GM12878 (cell line): ENCODE data around the gene CFAP61. TPM values are rescaled to one million over a fixed set of nuclear protein-coding genes. Genes with fewer than 3 reads are reported as not detected.

ENCODE experiments used
- ATAC-seq: fragments of 200-7000 bp; cut with Tn5 transposase; 3 replicates; pipeline ENCODE4 v1.9.1; 2020; ENCODE audit warnings: mild to moderate bottlenecking, moderate library complexity
- BruUV-seq: library from RNA; stranded (reverse); fragments of 400-500 nt; replicated peaks from 2 replicates; lab custom pipeline; 2021; lab: Mats Ljungman, UMichigan
- CTCF ChIA-PET: fragments of 300-600 bp; sonication (Branson Sonifier 250); formaldehyde crosslinking; extraction: SDS; loops from one replicate; lab custom pipeline; 2021; ENCODE audit warnings: inconsistent platforms; lab: Yijun Ruan, JAX
- POLR2A ChIA-PET: fragments of 350-600 bp; formaldehyde crosslinking; extraction: SDS; loops from one replicate; lab custom pipeline; 2021; ENCODE audit warnings: inconsistent platforms; lab: Charles Lee
- RAD21 ChIA-PET: fragments of 300-600 bp; sonication (Branson Sonifier 250); formaldehyde crosslinking; loops from one replicate; lab custom pipeline; 2023; ENCODE audit warnings: antibody characterized with exemption; ENCODE audit not compliant: unreplicated experiment; lab: Charles Lee
- SMC1A ChIA-PET: fragments of 300-600 bp; sonication (Branson Sonifier 250); formaldehyde crosslinking; loops from one replicate; lab custom pipeline; 2023; ENCODE audit not compliant: unreplicated experiment, uncharacterized antibody; lab: Charles Lee
- DNase-seq: peaks from one replicate; pipeline ENCODE4 v3.0.0-alpha.2; 2011; ENCODE audit warnings: low read depth, low spot score
- FAIRE-seq: peaks from 3 replicates; lab custom pipeline; 2011; peaks lifted over from hg19 to GRCh38; lab: Jason Lieb, UNC
- H2AFZ ChIP-seq: 2 replicates; pipeline ENCODE4 v1.6.0; 2011; ENCODE audit warnings: low read depth, low read length, control low read depth; ENCODE audit not compliant: control insufficient read depth
- H3K27ac ChIP-seq: 2 replicates; pipeline ENCODE4 v1.5.1; 2011; ENCODE audit warnings: control low read depth; ENCODE audit not compliant: control insufficient read depth, insufficient read depth
- H3K27me3 ChIP-seq, 2 experiments: replicated peaks in 1 of 2; 2 replicates each; pipeline versions ENCODE4 v1.6.0 to v1.6.1; 2011; ENCODE audit warnings: low read length in 1 of 2; ENCODE audit not compliant: control insufficient read depth in 2 of 2, insufficient read depth in 2 of 2
- H3K36me3 ChIP-seq, 2 experiments: 2 replicates each; pipeline ENCODE4 v1.5.1; 2011; ENCODE audit warnings: low read length in 1 of 2; ENCODE audit not compliant: control insufficient read depth in 2 of 2, insufficient read depth in 2 of 2
- H3K4me1 ChIP-seq: 2 replicates; pipeline ENCODE4 v1.6.1; 2011; ENCODE audit warnings: mild to moderate bottlenecking, low read length, moderate library complexity, mixed read lengths; ENCODE audit not compliant: control insufficient read depth, insufficient read depth
- H3K4me2 ChIP-seq: 2 replicates; pipeline ENCODE4 v1.6.0; 2011; ENCODE audit warnings: control low read depth; ENCODE audit not compliant: control insufficient read depth, insufficient read depth
- H3K4me3 ChIP-seq: fragments of 200-600 bp; sonication (generic); 2 replicates; pipeline ENCODE4 v1.5.1; 2016
- H3K79me2 ChIP-seq: 2 replicates; pipeline ENCODE4 v1.6.0; 2011; ENCODE audit warnings: low read length; ENCODE audit not compliant: control insufficient read depth, insufficient read depth
- H3K9ac ChIP-seq: 2 replicates; pipeline ENCODE4 v1.8.0; 2011; ENCODE audit warnings: low read length, control low read depth, mixed read lengths; ENCODE audit not compliant: control insufficient read depth, insufficient read depth
- H3K9me3 ChIP-seq: replicated peaks from 3 replicates; pipeline ENCODE4 v1.5.1; 2011; ENCODE audit warnings: mild to moderate bottlenecking, low read length; ENCODE audit not compliant: control insufficient read depth, insufficient read depth
- H4K20me1 ChIP-seq: 2 replicates; pipeline ENCODE4 v1.6.0; 2011; ENCODE audit not compliant: control insufficient read depth, insufficient read depth
- CBFB ChIP-seq: IDR thresholded peaks from 2 replicates; pipeline ENCODE4 v1.6.1; 2016; ENCODE audit warnings: antibody characterized with exemption, low read depth
- CBX3 ChIP-seq: fragments of 200-600 bp; sonication (generic); IDR thresholded peaks from 2 replicates; pipeline ENCODE4 v1.6.1; 2016; ENCODE audit warnings: low read depth, borderline replicate concordance
- GABPA ChIP-seq: IDR thresholded peaks from 2 replicates; pipeline ENCODE4 v1.6.1; 2014; ENCODE audit warnings: antibody characterized with exemption, low read depth, mild to moderate bottlenecking, inconsistent platforms
- NFYB ChIP-seq: IDR thresholded peaks from 2 replicates; pipeline ENCODE4 v1.6.1; 2011; ENCODE audit warnings: low read depth, mild to moderate bottlenecking, low read length, improper control_type of control experiment, moderate library complexity; ENCODE audit not compliant: insufficient read depth
- NR2F1 ChIP-seq: fragments of 450-650 bp; conservative IDR thresholded peaks from 2 replicates; pipeline ENCODE4 v1.6.1; 2017; ENCODE audit warnings: mild to moderate bottlenecking
- POU2F2 ChIP-seq: IDR thresholded peaks from 3 replicates; pipeline ENCODE4 v1.6.1; 2011; ENCODE audit warnings: low read depth, mild to moderate bottlenecking, low read length, borderline replicate concordance
- SIN3A ChIP-seq: IDR thresholded peaks from 2 replicates; pipeline ENCODE4 v1.6.1; 2012; ENCODE audit warnings: low read depth, low read length, improper control_type of control experiment
- SMAD5 ChIP-seq: IDR thresholded peaks from 2 replicates; pipeline ENCODE4 v1.6.1; 2016; ENCODE audit warnings: antibody characterized with exemption, low read depth
- SPI1 ChIP-seq: IDR thresholded peaks from 2 replicates; pipeline ENCODE4 v1.6.1; 2011; ENCODE audit warnings: low read depth, mild to moderate bottlenecking, low read length, moderate library complexity, borderline replicate concordance; ENCODE audit not compliant: insufficient read depth
- SREBF2 ChIP-seq: IDR thresholded peaks from 2 replicates; pipeline ENCODE4 v1.6.1; 2012; ENCODE audit warnings: mild to moderate bottlenecking, low read length
- TAF1 ChIP-seq: IDR thresholded peaks from 2 replicates; pipeline ENCODE4 v1.6.1; 2011; ENCODE audit warnings: mild to moderate bottlenecking, low read depth, low read length, borderline replicate concordance
- ZNF384 ChIP-seq: IDR thresholded peaks from 2 replicates; pipeline ENCODE4 v1.6.1; 2012; ENCODE audit warnings: low read depth, mild to moderate bottlenecking, low read length, improper control_type of control experiment, borderline replicate concordance
- WGBS: methylation state at CpG from one replicate; pipeline ENCODE4 v1.1.6; 2016; ENCODE audit warnings: low lambda C conversion rate; ENCODE audit not compliant: insufficient replicate concordance, insufficient coverage; ENCODE audit errors: missing lambda C conversion rate; 5-methylcytosine and 5-hydroxymethylcytosine counted together
- in situ Hi-C: fragments of 300-500 bp; cut with MboI; formaldehyde crosslinking; loops from 9 replicates; pipeline ENCODE4 v1.14.3; 2018; ENCODE audit warnings: mixed read lengths
- intact Hi-C: fragments of 100-400 bp; cut with micrococcal nuclease; formaldehyde crosslinking; loops from one replicate; pipeline ENCODE4 v1.14.2; 2022; ENCODE audit not compliant: unreplicated experiment
- polyA plus RNA-seq, 11 experiments: library from polyadenylated mRNA; depleted of rRNA in 4 of 11; unstranded in 6 of 11; stranded (reverse) in 5 of 11; fragments of >200 nt; fragmentation: Nextera tagmentation in 4 of 11; fragmentation: Illumina TruSeq in 1 of 11; extraction: Ambion mirVana in 4 of 11; extraction: Trizol in 1 of 11; gene quantifications; 1 replicate in 1 of 11; 2 replicates in 10 of 11; pipeline versions ENCODE4 v1.2.1 to v1.2.3, GENCODE V29; 2011 to 2016; ENCODE audit warnings: inconsistent platforms in 2 of 11, missing spikeins in 2 of 11, low read depth in 1 of 11
- total RNA-seq, 4 experiments: library from RNA; depleted of rRNA in 3 of 4; stranded (reverse); fragments of >200 nt in 3 of 4; fragmentation: Illumina TruSeq in 1 of 4; extraction: Trizol in 1 of 4; gene quantifications; 2 replicates each; pipeline versions ENCODE4 v1.2.1 to v1.2.3, GENCODE V29; 2013 to 2021
- TF ChIP-seq, protein P1 (sequence below): fragments of 450-650 bp; formaldehyde crosslinking; IDR thresholded peaks from 2 replicates; pipeline ENCODE4 v1.4.0; 2022; ENCODE audit warnings: mild to moderate bottlenecking, moderate library complexity
- TF ChIP-seq, protein P2 (sequence below): IDR thresholded peaks from 2 replicates; pipeline ENCODE4 v1.6.1; 2012; ENCODE audit warnings: low read depth, low read length, improper control_type of control experiment
- TF ChIP-seq, protein P3 (sequence below), 3 experiments: IDR thresholded peaks in 2 of 3; conservative IDR thresholded peaks in 1 of 3; 2 replicates each; pipeline ENCODE4 v1.5.1; 2011; ENCODE audit warnings: low read depth in 3 of 3, low read length in 3 of 3, mild to moderate bottlenecking in 3 of 3, control low read depth in 2 of 3, moderate library complexity in 2 of 3, inconsistent platforms in 1 of 3, mixed read lengths in 1 of 3; ENCODE audit not compliant: control insufficient read depth in 2 of 3, insufficient read depth in 1 of 3; ENCODE audit errors: extremely low read depth in 1 of 3

CFAP61 gene
- total and polyA plus RNA-seq, 10 of the 15 experiments (the other 5 are each of a cell fraction or from before 2014, with no cell fraction given) = 0.11 to 0.41 (median 0.24) TPM; not detected in 7

DNA sequence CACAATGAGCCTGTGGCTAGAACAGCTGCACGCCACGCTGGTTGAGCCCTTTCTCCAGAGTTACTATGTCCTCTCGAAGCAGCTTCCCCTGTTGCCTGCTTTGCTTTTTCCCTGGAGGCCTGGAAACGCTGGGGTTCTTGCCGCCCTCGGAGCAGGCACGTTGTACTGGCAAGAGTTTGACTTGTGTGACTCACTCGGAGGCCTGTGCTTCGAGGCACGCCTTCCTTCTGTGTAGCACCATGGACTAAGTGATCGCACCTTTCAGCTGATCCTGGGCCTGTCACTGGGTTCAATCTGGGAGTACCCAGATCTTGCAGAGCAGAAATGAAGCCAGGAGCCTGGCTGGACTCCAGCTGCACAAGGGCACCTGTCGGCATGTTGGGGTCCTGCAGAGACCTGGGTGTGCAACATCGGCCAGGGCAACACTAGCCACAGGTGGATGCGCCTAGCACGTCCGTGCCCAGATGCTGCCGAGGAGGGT lies 320.8 kb downstream of the CFAP61 start (continued):
- TF ChIP-seq, protein P1, sequence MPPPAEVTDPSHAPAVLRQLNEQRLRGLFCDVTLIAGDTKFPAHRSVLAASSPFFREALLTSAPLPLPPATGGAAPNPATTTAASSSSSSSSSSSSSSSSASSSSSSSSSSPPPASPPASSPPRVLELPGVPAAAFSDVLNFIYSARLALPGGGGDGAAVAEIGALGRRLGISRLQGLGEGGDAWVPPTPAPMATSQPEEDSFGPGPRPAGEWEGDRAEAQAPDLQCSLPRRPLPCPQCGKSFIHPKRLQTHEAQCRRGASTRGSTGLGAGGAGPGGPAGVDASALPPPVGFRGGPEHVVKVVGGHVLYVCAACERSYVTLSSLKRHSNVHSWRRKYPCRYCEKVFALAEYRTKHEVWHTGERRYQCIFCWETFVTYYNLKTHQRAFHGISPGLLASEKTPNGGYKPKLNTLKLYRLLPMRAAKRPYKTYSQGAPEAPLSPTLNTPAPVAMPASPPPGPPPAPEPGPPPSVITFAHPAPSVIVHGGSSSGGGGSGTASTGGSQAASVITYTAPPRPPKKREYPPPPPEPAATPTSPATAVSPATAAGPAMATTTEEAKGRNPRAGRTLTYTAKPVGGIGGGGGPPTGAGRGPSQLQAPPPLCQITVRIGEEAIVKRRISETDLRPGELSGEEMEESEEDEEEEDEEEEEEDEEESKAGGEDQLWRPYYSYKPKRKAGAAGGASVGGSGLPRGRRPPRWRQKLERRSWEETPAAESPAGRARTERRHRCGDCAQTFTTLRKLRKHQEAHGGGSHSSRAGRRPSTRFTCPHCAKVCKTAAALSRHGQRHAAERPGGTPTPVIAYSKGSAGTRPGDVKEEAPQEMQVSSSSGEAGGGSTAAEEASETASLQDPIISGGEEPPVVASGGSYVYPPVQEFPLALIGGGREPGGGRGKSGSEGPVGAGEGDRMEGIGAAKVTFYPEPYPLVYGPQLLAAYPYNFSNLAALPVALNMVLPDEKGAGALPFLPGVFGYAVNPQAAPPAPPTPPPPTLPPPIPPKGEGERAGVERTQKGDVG (CRISPR knock-in tag) = no peak
- TF ChIP-seq POU2F2 = no peak
- TF ChIP-seq, all 136 proteins: peak for 0

DNA sequence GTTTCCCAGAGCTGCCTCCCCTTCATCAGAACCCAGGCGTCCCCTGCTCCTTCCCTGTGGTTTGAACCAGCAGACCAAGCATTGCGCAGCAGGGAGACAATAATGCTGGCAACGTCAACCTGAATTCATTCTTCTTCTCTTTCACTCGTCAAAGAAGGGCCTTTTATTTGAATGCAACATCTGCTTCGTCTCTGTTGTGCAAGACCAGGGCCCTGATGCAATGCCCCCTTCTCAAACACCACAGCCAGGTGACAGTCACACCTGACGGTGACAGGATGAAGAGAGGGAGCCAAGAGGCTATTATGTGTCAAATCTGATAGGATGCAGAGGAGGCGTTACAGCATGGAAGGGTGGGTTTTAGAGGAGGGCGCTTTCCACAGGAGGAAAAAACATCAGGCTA lies 323.5 kb downstream of the CFAP61 start:
- no peak for ATAC-seq
- ChIA-PET CTCF (no interaction called here), POLR2A (no interaction called here), SMC1A (no interaction called here), RAD21 (no interaction called here)
- no peak overlapping the region for H3K4me3 ChIP-seq
- FAIRE-seq = no peak
- no peaks in the 10 kb centered on the region for H4K20me1 ChIP-seq
- peaks cover 2 to 4% of the 10 kb centered on the region in 2 experiments; a peak in 3 of 4 replicates for H3K27me3 ChIP-seq
- no peak overlapping the region for H3K27ac ChIP-seq
- DNase-seq = no peak
- no peak overlapping the region for H3K4me2 ChIP-seq
- no TSS peak for BruUV-seq
- H3K9ac ChIP-seq = no peak overlapping the region
- intact Hi-C loops = loop anchor here (5.0 kb wide), 1 partner anchor 191 kb away; no protein-coding TSS in a partner anchor
- H3K79me2 ChIP-seq = no peaks in the 10 kb centered on the region
- no peaks in the 10 kb centered on the region for H3K4me1 ChIP-seq
- no peak overlapping the region for H2AFZ ChIP-seq
- WGBS = 20% methylated on average over 8 of the region's 8 CpGs
- in situ Hi-C loops = no loop called here
- H3K9me3 ChIP-seq = no peaks in the 10 kb centered on the region; the same call in 2 of the 3 replicates
- no peaks in the 10 kb centered on the region for H3K36me3 ChIP-seq
- TF ChIP-seq SIN3A (no peak), CBFB (no peak), SPI1 (no peak), NFYB (no peak), GABPA (no peak), NR2F1 (no peak), ZNF384 (no peak), TAF1 (no peak), CBX3 (no peak), SREBF2 (no peak), SMAD5 (no peak)
- TF ChIP-seq, protein P2, sequence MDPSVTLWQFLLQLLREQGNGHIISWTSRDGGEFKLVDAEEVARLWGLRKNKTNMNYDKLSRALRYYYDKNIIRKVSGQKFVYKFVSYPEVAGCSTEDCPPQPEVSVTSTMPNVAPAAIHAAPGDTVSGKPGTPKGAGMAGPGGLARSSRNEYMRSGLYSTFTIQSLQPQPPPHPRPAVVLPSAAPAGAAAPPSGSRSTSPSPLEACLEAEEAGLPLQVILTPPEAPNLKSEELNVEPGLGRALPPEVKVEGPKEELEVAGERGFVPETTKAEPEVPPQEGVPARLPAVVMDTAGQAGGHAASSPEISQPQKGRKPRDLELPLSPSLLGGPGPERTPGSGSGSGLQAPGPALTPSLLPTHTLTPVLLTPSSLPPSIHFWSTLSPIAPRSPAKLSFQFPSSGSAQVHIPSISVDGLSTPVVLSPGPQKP = no peak
- TF ChIP-seq, protein P3, sequence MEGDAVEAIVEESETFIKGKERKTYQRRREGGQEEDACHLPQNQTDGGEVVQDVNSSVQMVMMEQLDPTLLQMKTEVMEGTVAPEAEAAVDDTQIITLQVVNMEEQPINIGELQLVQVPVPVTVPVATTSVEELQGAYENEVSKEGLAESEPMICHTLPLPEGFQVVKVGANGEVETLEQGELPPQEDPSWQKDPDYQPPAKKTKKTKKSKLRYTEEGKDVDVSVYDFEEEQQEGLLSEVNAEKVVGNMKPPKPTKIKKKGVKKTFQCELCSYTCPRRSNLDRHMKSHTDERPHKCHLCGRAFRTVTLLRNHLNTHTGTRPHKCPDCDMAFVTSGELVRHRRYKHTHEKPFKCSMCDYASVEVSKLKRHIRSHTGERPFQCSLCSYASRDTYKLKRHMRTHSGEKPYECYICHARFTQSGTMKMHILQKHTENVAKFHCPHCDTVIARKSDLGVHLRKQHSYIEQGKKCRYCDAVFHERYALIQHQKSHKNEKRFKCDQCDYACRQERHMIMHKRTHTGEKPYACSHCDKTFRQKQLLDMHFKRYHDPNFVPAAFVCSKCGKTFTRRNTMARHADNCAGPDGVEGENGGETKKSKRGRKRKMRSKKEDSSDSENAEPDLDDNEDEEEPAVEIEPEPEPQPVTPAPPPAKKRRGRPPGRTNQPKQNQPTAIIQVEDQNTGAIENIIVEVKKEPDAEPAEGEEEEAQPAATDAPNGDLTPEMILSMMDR (IDR thresholded peaks at IDR 0.05 in 2 of 3, conservative IDR thresholded peaks at IDR 0.05 in 1 of 3; ENCODE audit: control insufficient read depth in 2 of 3, extremely low read depth in 1 of 3, insufficient read depth in 1 of 3, low read depth in 3 of 3, low read length in 3 of 3) = no peak
